HT-29 (cell line): ENCODE data around the gene POLG2. TPM values are rescaled to one million over a fixed set of nuclear protein-coding genes. Genes with fewer than 3 reads are reported as not detected.
"Not testable (repeated sequence)": the region's sequence is repeated elsewhere in the genome, so short reads cannot be mapped to it uniquely, and the experiment has no call there.

Experiments
- DNase-seq: peaks from one replicate; pipeline ENCODE4 v3.0.0-alpha.2; 2015; ENCODE audit warnings: low spot score
- total RNA-seq: library from RNA; depleted of rRNA; stranded (reverse); fragments of >200 nt; shearing (Covaris generic); gene quantifications from 2 replicates; pipeline ENCODE4 v1.2.3, GENCODE V29; 2014

POLG2 gene
- total RNA-seq, 1 experiment from 2014 or later, result 6.5 TPM

- no peak for DNase-seq
Observed at GRCh38 chr17:64484380-64484779, 12.5 kb downstream of the POLG2 start.

- no peak for DNase-seq
Observed at GRCh38 chr17:64480951-64481350, 15.9 kb downstream of the POLG2 start.

- DNase-seq, result no peak
Observed at GRCh38 chr17:64477849-64478248, 19.0 kb downstream of the POLG2 start.

GRCh38 chr17:64472564-64472963 lies 24.3 kb downstream of the POLG2 start:
- DNase-seq, result peak; percentile 11

GRCh38 chr17:64471440-64471839 lies 25.4 kb downstream of the POLG2 start:
- DNase-seq, result no peak

GRCh38 chr17:64470625-64471024 lies 26.2 kb downstream of the POLG2 start:
- DNase-seq, result no peak

- DNase-seq, result not testable (repeated sequence)
Observed at GRCh38 chr17:64466834-64467233, 30.0 kb downstream of the POLG2 start.

GRCh38 chr17:64466019-64466735 lies 30.7 kb downstream of the POLG2 start:
- no peak for DNase-seq

GRCh38 chr17:64461788-64462187 lies 35.1 kb downstream of the POLG2 start:
- DNase-seq, result no peak

GRCh38 chr17:64460955-64461354 lies 35.9 kb downstream of the POLG2 start:
- no peak for DNase-seq

- not testable (repeated sequence) for DNase-seq
Observed at GRCh38 chr17:64459818-64460217, 37.0 kb downstream of the POLG2 start.

GRCh38 chr17:64459284-64459747 lies 37.5 kb downstream of the POLG2 start:
- peak; percentile 17 for DNase-seq

- DNase-seq, result no peak
Observed at GRCh38 chr17:64458756-64459155, 38.1 kb downstream of the POLG2 start.

- no peak for DNase-seq
Observed at GRCh38 chr17:64457156-64457555, 39.7 kb downstream of the POLG2 start.

- no peak for DNase-seq
Observed at GRCh38 chr17:64455993-64456885, 40.6 kb downstream of the POLG2 start.

GRCh38 chr17:64449545-64449944 lies 47.3 kb downstream of the POLG2 start:
- peak; percentile 11 for DNase-seq

GRCh38 chr17:64448665-64449512 lies 48.0 kb downstream of the POLG2 start, which contains the start of gene MILR1:
Gene MILR1, plus strand, starts transcription at chr17:64449115. Its CDS starts 54 bp downstream, at chr17:64449169.
- DNase-seq, result peak; percentile 81

GRCh38 chr17:64447526-64447925 lies 49.3 kb downstream of the POLG2 start:
- DNase-seq, result no peak

GRCh38 chr17:64443086-64443760 lies 53.6 kb downstream of the POLG2 start:
- DNase-seq, result peak; percentile 36

- DNase-seq, result no peak
Observed at GRCh38 chr17:64442541-64442971, 54.3 kb downstream of the POLG2 start.
